HEK293 (cell line): Measurements from ENCODE around the gene BAG1.

Experiments
- CTCF ChIA-PET: fragments of 350-600 bp; formaldehyde crosslinking; extraction: SDS; loops from one replicate; lab custom pipeline; 2021; ENCODE audit warnings: antibody characterized with exemption; lab: Yijun Ruan, JAX
- POLR2A ChIA-PET: fragments of 300-600 bp; formaldehyde crosslinking; extraction: SDS; loops from one replicate; lab custom pipeline; 2020; ENCODE audit warnings: antibody characterized with exemption, inconsistent platforms; lab: Yijun Ruan, JAX
- H3K27ac ChIP-seq: fragments of 200-500 bp; sonication (Bioruptor generic); 2 replicates; pipeline ENCODE4 v1.5.1; 2014; ENCODE audit warnings: low read depth, low read length, control low read depth, inconsistent platforms; ENCODE audit errors: extremely low read depth
- H3K36me3 ChIP-seq, 2 experiments: fragments of 200-500 bp in 1 of 2; sonication (Bioruptor generic) in 1 of 2; 1 replicate in 1 of 2; 2 replicates in 1 of 2; pipeline ENCODE4 v1.5.1; 2014 to 2017; ENCODE audit warnings: inconsistent platforms in 2 of 2, low read length in 2 of 2; ENCODE audit not compliant: control insufficient read depth in 2 of 2, insufficient read depth in 1 of 2
- H3K4me1 ChIP-seq: fragments of 200-500 bp; sonication (Bioruptor generic); 2 replicates; pipeline ENCODE4 v1.5.1; 2014; ENCODE audit warnings: mild to moderate bottlenecking, low read length, inconsistent platforms; ENCODE audit not compliant: control insufficient read depth, insufficient read depth
- H3K4me3 ChIP-seq: 2 replicates; pipeline ENCODE4 v1.5.1; 2011; ENCODE audit warnings: low read depth, mild to moderate bottlenecking, control low read depth, low read length, moderate library complexity
- H3K9me3 ChIP-seq: fragments of 200-500 bp; sonication (Bioruptor generic); 2 replicates; pipeline ENCODE4 v1.5.1; 2014; ENCODE audit warnings: low read depth, low read length, inconsistent platforms; ENCODE audit not compliant: control insufficient read depth, insufficient read depth
- KLF10 ChIP-seq: fragments of 450-650 bp; IDR thresholded peaks from 2 replicates; pipeline ENCODE4 v1.5.1; 2018; ENCODE audit warnings: missing biosample characterization, mild to moderate bottlenecking, missing genetic modification characterization
- KLF17 ChIP-seq: fragments of 450-650 bp; formaldehyde crosslinking; IDR thresholded peaks from 2 replicates; pipeline ENCODE4 v1.5.1; 2016; ENCODE audit warnings: missing biosample characterization, missing genetic modification characterization
- MEIS1 ChIP-seq: sonication (generic); formaldehyde crosslinking; IDR thresholded peaks from 2 replicates; pipeline ENCODE4 v1.8.1; 2022; ENCODE audit warnings: missing genetic modification reagents, mild to moderate bottlenecking, borderline replicate concordance
- PRDM2 ChIP-seq: fragments of 450-650 bp; formaldehyde crosslinking; IDR thresholded peaks from 2 replicates; pipeline ENCODE4 v1.5.1; 2016; ENCODE audit warnings: missing biosample characterization, missing genetic modification characterization, borderline replicate concordance
- ZBTB17 ChIP-seq: fragments of 450-650 bp; formaldehyde crosslinking; IDR thresholded peaks from 2 replicates; pipeline ENCODE4 v1.5.1; 2016; ENCODE audit warnings: missing biosample characterization, missing genetic modification characterization
- ZNF18 ChIP-seq: fragments of 450-650 bp; formaldehyde crosslinking; IDR thresholded peaks from 2 replicates; pipeline ENCODE4 v1.5.1; 2016; ENCODE audit warnings: missing biosample characterization, missing genetic modification characterization
- ZNF19 ChIP-seq: fragments of 450-650 bp; formaldehyde crosslinking; IDR thresholded peaks from 2 replicates; pipeline ENCODE4; 2016; ENCODE audit warnings: missing biosample characterization, missing genetic modification characterization, low read depth
- ZNF266 ChIP-seq: fragments of 450-650 bp; formaldehyde crosslinking; IDR thresholded peaks from 2 replicates; pipeline ENCODE4 v1.5.1; 2016; ENCODE audit warnings: missing biosample characterization, missing genetic modification characterization, low read depth
- ZNF324 ChIP-seq: fragments of 450-650 bp; formaldehyde crosslinking; IDR thresholded peaks from 2 replicates; pipeline ENCODE4 v1.5.1; 2016; ENCODE audit warnings: missing biosample characterization, missing genetic modification characterization
- ZNF354C ChIP-seq: fragments of 450-650 bp; formaldehyde crosslinking; IDR thresholded peaks from 2 replicates; pipeline ENCODE4 v1.5.1; 2016; ENCODE audit warnings: missing biosample characterization, missing genetic modification characterization, low read depth, borderline replicate concordance
- ZNF473 ChIP-seq: fragments of 450-650 bp; formaldehyde crosslinking; IDR thresholded peaks from 2 replicates; pipeline ENCODE4 v1.5.1; 2017; ENCODE audit warnings: missing biosample characterization, missing genetic modification characterization
- ZNF513 ChIP-seq: fragments of 450-650 bp; IDR thresholded peaks from 2 replicates; pipeline ENCODE4 v1.5.1; 2018; ENCODE audit warnings: missing biosample characterization, missing genetic modification characterization
- ZNF571 ChIP-seq: fragments of 450-650 bp; formaldehyde crosslinking; IDR thresholded peaks from 2 replicates; pipeline ENCODE4 v1.5.0; 2017; ENCODE audit warnings: missing biosample characterization, missing genetic modification characterization
- ZNF645 ChIP-seq: fragments of 450-650 bp; formaldehyde crosslinking; IDR thresholded peaks from 2 replicates; pipeline ENCODE4; 2016; ENCODE audit warnings: missing biosample characterization, missing genetic modification characterization
- ZNF692 ChIP-seq: fragments of 450-650 bp; formaldehyde crosslinking; IDR thresholded peaks from 2 replicates; pipeline ENCODE4 v1.5.1; 2016; ENCODE audit warnings: missing biosample characterization, missing genetic modification characterization

BAG1 gene

GRCh38 chr9:33310748-33311147 is 46.2 kb upstream of the BAG1 start:
- peaks cover 54 to 95% of the 10 kb centered on the region in 2 experiments for H3K36me3 ChIP-seq
- ChIA-PET POLR2A (no interaction called here), CTCF (interaction anchor here (1.1 kb wide), 1 partner anchor 20 kb away, joined by 4 read pairs; the partner anchor contains the start of gene NFX1)
- no peak overlapping the region for H3K27ac ChIP-seq
- H3K4me3 ChIP-seq, result no peak overlapping the region
- H3K4me1 ChIP-seq, result no peaks in the 10 kb centered on the region
- TF ChIP-seq ZNF473 (no peak), MEIS1 (CRISPR knock-in tag) (no peak), ZNF19 (tag by site-specific recombination) (no peak), ZNF513 (tag by site-specific recombination) (no peak), ZNF354C (tag by site-specific recombination) (no peak), ZNF266 (tag by site-specific recombination) (no peak), ZNF324 (tag by site-specific recombination) (no peak), KLF10 (tag by site-specific recombination) (no peak), ZNF645 (tag by site-specific recombination) (no peak), ZBTB17 (tag by site-specific recombination) (no peak), KLF17 (no peak), PRDM2 (tag by site-specific recombination) (no peak), ZNF692 (tag by site-specific recombination) (no peak), ZNF18 (tag by site-specific recombination) (no peak), ZNF571 (no peak)
- H3K9me3 ChIP-seq, result no peaks in the 10 kb centered on the region
